Endothelial cell of umbilical vein (primary cell): Measurements from ENCODE around the gene DNAJC3.

Source experiments
- CTCF ChIP-seq, 2 donors: IDR thresholded peaks; 1 replicate in 1 of 2; 2 replicates in 1 of 2; pipeline ENCODE4 v1.5.1; 2011; ENCODE audit warnings: low read length in 2 of 2, mild to moderate bottlenecking in 2 of 2, moderate library complexity in 2 of 2, control low read depth in 1 of 2, inconsistent platforms in 1 of 2, low read depth in 1 of 2; ENCODE audit not compliant: insufficient read depth in 1 of 2; ENCODE audit errors: extremely low read depth in 1 of 2
- EZH2 ChIP-seq: IDR thresholded peaks from 2 replicates; pipeline ENCODE4 v1.6.1; 2012; ENCODE audit warnings: borderline replicate concordance, low read depth, mild to moderate bottlenecking, moderate library complexity, low read length, inconsistent platforms; ENCODE audit not compliant: severe bottlenecking
- FOS ChIP-seq: IDR thresholded peaks from 2 replicates; pipeline ENCODE4 v1.6.1; 2011; ENCODE audit warnings: mild to moderate bottlenecking, low read length, moderate library complexity, borderline replicate concordance; ENCODE audit not compliant: insufficient read depth
- GATA2 ChIP-seq: IDR thresholded peaks from 2 replicates; pipeline ENCODE4 v1.7.0; 2011; ENCODE audit warnings: low read depth, mild to moderate bottlenecking, moderate library complexity, mixed read lengths, low read length; ENCODE audit not compliant: insufficient read length, insufficient read depth
- JUN ChIP-seq: IDR thresholded peaks from 2 replicates; pipeline ENCODE4 v1.6.1; 2011; ENCODE audit warnings: borderline replicate concordance, low read depth; ENCODE audit not compliant: insufficient read length, insufficient read depth
- MAX ChIP-seq: IDR thresholded peaks from 2 replicates; pipeline ENCODE4 v1.6.1; 2011; ENCODE audit not compliant: insufficient read depth, insufficient read length
- MYC ChIP-seq: IDR thresholded peaks from one replicate; pipeline ENCODE4 v1.6.1; 2011; ENCODE audit warnings: mild to moderate bottlenecking, low read depth, low read length
- POLR2A ChIP-seq: IDR thresholded peaks from 2 replicates; pipeline ENCODE4 v1.6.1; 2012; ENCODE audit warnings: low read depth, mild to moderate bottlenecking, control low read depth, low read length
- POLR2AphosphoS5 ChIP-seq: IDR thresholded peaks from 2 replicates; pipeline ENCODE4 v1.6.1; 2012; ENCODE audit warnings: low read depth, mild to moderate bottlenecking, control low read depth, low read length, moderate library complexity; ENCODE audit not compliant: insufficient read depth

- TF ChIP-seq MAX (no peak), CTCF (IDR thresholded peaks at IDR 0.05; ENCODE audit: extremely low read depth in 1 of 2, insufficient read depth in 1 of 2, low read depth in 1 of 2, low read length in 2 of 2) (no peak), POLR2A (no peak), POLR2AphosphoS5 (no peak), EZH2 (no peak), JUN (no peak), MYC (no peak), GATA2 (no peak), FOS (no peak)
Observed at GRCh38 chr13:95734124-95734523, 57.2 kb downstream of the DNAJC3 start.
